HFF-Myc (cell line): ENCODE measurements around the gene RELT.

Source experiments
- DNase-seq: peaks from one replicate; pipeline ENCODE4 v3.0.0-alpha.2; 2011; ENCODE audit warnings: low read depth; ENCODE audit errors: extremely low read depth
- H3K4me3 ChIP-seq: replicated peaks from 2 replicates; pipeline ENCODE4 v1.5.1; 2011; ENCODE audit warnings: low read depth, mild to moderate bottlenecking, control low read depth, low read length
- TF ChIP-seq, protein P1 (sequence below): IDR thresholded peaks from 2 replicates; pipeline ENCODE4 v1.5.1; 2012; ENCODE audit warnings: mild to moderate bottlenecking, low read depth, low read length, control low read depth; ENCODE audit errors: missing control alignments

Gene RELT

DNA sequence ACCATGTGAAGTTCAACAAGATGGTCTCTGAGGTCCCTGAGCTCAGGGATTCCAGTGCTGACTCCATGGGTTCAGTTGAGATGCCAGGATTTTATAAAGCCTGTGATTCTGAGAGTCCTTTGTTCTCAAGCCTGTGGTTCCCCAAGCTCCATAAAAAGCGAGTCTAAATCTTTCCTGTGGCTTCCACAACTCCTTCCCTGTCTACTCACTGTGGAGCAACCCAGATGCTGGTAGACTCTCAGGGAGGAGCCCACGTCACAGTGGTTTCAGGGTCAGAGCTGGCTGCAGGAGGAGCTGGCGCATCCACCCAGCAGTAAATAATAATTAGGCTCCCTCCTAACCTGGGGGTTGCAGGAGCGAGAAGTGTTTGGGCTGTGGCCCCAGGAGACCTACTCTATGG is 2.0 kb upstream of the RELT start:
- no peak for DNase-seq
- H3K4me3 ChIP-seq = no peak overlapping the region
- TF ChIP-seq, protein P1, sequence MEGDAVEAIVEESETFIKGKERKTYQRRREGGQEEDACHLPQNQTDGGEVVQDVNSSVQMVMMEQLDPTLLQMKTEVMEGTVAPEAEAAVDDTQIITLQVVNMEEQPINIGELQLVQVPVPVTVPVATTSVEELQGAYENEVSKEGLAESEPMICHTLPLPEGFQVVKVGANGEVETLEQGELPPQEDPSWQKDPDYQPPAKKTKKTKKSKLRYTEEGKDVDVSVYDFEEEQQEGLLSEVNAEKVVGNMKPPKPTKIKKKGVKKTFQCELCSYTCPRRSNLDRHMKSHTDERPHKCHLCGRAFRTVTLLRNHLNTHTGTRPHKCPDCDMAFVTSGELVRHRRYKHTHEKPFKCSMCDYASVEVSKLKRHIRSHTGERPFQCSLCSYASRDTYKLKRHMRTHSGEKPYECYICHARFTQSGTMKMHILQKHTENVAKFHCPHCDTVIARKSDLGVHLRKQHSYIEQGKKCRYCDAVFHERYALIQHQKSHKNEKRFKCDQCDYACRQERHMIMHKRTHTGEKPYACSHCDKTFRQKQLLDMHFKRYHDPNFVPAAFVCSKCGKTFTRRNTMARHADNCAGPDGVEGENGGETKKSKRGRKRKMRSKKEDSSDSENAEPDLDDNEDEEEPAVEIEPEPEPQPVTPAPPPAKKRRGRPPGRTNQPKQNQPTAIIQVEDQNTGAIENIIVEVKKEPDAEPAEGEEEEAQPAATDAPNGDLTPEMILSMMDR = no peak

DNA sequence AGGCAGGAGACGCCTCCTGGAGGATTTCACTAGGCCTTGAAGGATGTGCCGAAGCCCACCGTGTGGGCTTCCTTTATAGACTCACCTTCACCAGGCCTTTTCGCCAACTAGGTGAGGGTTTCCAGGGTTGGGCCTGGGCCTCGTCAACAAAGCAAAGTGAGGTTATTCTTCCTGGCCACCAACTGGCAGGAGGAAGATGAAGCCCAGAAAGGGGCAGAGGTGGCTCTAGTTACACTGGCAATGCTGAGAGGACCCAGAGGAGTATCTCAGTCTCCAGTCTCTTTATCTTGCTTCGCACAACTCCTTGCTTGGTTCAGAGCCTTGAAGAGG is 404 bp upstream of the RELT start:
- H3K4me3 ChIP-seq = no peak overlapping the region
- DNase-seq = no peak
- TF ChIP-seq, protein P1 = no peak

DNA sequence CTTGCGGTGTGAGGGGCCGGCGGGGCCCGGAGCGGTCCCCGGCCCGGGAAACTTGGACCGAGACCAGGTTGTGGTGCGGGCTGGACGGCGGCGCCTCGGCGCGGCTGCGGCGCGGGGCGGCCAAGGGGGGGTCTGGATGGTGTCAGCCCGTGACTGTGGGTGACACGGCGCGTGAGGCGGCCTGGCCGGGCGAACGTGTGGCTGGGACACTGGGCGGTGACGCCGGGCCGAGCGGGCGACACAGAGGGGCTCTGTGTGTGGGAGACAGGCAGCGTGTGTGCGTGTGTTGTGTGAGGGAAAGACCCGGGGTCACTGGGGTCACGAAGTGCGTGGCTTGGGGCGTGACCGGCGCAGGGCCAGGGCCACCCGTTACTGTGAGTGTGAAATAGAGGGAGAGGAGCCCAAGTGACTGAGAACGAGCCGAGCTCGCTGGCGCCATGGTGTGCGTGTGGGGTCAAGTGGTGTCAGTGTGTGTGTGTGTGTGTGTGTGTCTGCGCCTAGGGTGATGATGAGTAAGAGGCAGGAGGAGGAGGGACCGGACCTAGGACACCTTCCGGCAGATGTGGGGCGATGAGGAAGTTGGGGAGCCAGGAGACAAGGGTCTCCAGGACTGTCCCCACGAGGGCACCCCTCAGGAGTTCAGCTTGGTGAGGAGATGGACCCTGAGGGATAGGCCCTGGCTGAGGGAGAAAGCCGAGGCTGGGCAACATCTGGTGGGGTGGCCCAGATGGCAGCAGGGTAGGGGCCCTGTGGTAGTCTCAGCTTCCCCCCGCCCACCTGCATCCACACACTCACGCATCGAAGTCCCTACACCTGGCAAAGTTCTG is 817 bp downstream of the RELT start:
- TF ChIP-seq, protein P1 = no peak
- no peak for DNase-seq
- H3K4me3 ChIP-seq = peak overlapping the region; percentile 77

DNA sequence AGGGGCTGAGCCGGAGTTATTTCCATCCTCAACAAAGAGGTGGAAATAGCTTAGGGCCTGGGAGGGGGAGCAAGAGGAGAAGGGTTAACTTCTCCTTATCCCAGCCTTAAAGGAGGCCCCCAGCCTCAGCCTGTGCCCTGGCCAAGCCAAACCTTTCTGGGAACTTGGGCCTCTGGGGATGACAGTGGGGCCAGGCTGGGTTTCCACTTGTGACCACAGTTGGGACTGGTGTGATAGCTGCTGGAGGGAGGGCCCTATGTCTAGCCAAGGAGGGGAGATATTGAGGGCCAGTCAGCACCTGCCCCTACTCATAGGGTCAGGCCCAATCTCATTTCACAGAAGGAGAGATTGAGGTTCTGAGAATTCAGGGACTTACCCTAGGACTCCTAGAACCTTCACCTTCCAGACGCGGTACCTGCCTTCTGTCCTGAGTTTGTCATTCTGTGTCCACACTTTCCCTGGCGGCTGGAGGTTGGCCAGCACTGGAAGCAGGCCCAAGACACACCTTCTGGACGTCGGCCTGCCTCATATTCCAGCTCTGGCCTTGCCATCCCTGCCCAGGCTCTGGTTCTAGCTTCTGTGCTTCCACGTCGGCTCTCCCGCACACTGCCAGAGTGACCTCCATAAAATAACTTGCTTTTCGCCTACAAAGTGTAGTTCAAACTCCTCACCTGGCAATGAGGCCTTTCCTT is 3.1 kb downstream of the RELT start:
- TF ChIP-seq, protein P1 = no peak
- no peak overlapping the region for H3K4me3 ChIP-seq
- no peak for DNase-seq

DNA sequence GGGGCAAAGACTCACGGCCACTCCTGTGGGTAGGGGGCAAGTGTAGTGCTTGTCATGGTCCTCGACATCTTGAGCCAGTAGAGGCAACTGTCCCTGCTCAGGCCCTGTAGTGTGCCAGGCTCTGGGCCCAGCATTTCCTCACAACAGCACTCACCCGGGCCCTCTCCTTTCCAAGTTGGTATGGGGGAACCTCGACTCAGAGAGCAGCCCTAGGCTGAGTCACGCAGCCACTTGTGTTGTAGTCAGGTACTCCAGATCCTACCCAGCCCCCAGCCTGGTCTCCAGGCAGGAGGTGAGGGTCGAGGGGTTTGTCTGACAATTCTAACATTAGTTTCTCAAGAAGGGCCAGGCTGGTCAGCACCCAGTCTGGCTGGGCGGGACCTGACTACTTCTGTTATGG is 4.1 kb downstream of the RELT start:
- TF ChIP-seq, protein P1 = no peak
- DNase-seq = no peak
- no peak overlapping the region for H3K4me3 ChIP-seq

DNA sequence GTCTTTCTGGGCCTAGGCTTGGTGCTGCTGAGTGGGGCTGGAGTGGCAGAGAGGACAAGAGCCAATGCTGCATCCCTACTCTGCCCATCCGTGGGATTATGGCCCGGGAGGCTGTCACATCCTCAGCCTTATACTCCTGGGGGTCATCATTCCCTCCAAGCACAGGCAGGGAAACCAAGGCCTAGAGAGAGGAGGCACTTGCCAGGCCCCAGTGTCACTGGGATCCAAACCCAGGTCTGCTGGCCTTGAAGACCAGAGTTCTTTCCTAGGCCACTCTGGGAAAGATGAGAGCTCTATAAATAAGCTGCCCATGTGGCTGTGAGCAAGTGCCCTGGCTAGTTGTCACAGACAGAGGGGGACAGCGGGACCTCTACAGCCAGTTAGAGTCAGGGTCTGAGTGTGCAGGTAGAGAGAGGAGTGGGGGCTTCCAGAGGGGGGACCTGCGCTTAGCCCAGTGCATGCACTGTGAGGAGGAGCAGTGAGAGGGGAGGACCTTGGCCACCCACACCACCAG is 4.8 kb downstream of the RELT start:
- H3K4me3 ChIP-seq = no peak overlapping the region
- no peak for DNase-seq
- TF ChIP-seq, protein P1 = no peak
